ENCODE data around the gene SMARCA2. TPM values are rescaled to one million over a fixed set of nuclear protein-coding genes. Genes with fewer than 3 reads are reported as not detected.

SMARCA2 gene
- total and polyA plus RNA-seq, 3 donors from 2014 or later, result 176 to 251 (median 241) TPM

GRCh38 chr9:2180704-2181103 is 165.6 kb downstream of the SMARCA2 start:
- Histone ChIP-seq H3K9me3 (no peaks in the 10 kb centered on the region), H3K27ac (no peak overlapping the region), H3K27me3 (no peaks in the 10 kb centered on the region), H3K4me1 (no peaks in the 10 kb centered on the region), H3K4me3 (no peak overlapping the region), H3K36me3 (ENCODE audit: low read depth, missing control alignments) (no peaks in the 10 kb centered on the region)
- intact Hi-C loops (cut with DNase I; ENCODE audit: low total_unique reads), result no loop called here
- DNase-seq, result no peak
- WGBS, 2 donors, result 98 to 99% methylated on average over 2 of the region's 2 CpGs
- TF ChIP-seq, protein P1, sequence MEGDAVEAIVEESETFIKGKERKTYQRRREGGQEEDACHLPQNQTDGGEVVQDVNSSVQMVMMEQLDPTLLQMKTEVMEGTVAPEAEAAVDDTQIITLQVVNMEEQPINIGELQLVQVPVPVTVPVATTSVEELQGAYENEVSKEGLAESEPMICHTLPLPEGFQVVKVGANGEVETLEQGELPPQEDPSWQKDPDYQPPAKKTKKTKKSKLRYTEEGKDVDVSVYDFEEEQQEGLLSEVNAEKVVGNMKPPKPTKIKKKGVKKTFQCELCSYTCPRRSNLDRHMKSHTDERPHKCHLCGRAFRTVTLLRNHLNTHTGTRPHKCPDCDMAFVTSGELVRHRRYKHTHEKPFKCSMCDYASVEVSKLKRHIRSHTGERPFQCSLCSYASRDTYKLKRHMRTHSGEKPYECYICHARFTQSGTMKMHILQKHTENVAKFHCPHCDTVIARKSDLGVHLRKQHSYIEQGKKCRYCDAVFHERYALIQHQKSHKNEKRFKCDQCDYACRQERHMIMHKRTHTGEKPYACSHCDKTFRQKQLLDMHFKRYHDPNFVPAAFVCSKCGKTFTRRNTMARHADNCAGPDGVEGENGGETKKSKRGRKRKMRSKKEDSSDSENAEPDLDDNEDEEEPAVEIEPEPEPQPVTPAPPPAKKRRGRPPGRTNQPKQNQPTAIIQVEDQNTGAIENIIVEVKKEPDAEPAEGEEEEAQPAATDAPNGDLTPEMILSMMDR (IDR thresholded peaks at IDR 0.05), result no peak
- no peak for TF ChIP-seq POLR2A (IDR thresholded peaks at IDR 0.05)

DNA sequence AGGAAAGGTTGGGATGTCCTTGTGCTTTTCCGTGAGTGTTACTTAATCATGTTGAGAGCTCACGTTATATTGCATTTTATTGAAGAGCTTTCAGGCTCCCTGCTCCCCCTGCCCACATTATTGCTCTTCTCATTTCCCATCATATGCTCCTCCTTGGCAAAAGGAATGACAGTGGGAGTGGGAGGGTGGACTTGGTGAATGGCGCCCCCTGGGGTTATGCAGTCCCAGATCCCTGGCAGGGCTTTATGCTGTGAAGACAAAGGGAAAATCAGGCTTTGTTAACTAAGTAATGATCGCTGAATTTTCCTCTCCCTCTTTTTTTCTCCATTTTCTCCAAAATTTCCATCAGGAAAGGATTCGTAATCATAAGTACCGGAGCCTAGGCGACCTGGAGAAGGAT is 166.6 kb downstream of the SMARCA2 start:
- Histone ChIP-seq H3K36me3 (ENCODE audit: low read depth, missing control alignments) (no peaks in the 10 kb centered on the region), H3K27ac (no peak overlapping the region), H3K9me3 (no peaks in the 10 kb centered on the region), H3K27me3 (no peaks in the 10 kb centered on the region), H3K4me3 (no peak overlapping the region), H3K4me1 (no peaks in the 10 kb centered on the region)
- DNase-seq, result peak; percentile 21
- 79 to 85% methylated on average over 7 of the region's 7 CpGs for WGBS, 2 donors
- intact Hi-C loops (cut with DNase I; ENCODE audit: low total_unique reads), result no loop called here
- TF ChIP-seq, protein P1 (IDR thresholded peaks at IDR 0.05), result peak; percentile 8 to 32 (median 23)
- TF ChIP-seq POLR2A (IDR thresholded peaks at IDR 0.05), result no peak

DNA sequence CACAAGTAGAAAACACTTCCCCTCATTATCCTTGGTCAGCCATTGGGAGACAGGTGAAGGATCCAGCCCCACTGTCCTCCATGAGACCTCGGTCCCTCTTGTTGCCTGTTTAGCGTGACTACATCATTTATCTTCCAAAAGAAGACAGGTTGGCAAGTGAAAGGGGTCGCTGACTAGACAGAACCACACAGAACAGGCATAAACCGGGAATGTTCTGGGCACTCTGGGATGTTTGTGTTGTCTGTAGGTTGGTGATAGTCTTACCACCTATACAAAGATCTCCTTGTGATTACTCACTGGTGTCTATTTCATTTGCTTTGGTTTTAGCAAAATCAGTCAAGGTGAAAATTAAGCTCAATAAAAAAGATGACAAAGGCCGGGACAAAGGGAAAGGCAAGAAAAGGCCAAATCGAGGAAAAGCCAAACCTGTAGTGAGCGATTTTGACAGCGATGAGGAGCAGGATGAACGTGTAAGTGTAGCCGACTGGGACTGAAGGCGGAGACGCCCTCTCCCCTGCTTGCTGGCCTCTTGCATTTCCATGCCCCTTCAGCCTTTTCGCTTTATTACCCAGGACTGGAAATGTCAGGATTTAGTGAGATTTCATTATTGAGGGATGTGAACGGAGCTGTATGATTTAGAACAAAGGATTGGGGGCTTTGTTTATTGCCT is 175.9 kb downstream of the SMARCA2 start:
- no peaks in the 10 kb centered on the region for H3K4me1 ChIP-seq
- no peak for DNase-seq
- no peaks in the 10 kb centered on the region for H3K27me3 ChIP-seq
- 92 to 95% methylated on average over 14 of the region's 14 CpGs for WGBS, 2 donors
- no peaks in the 10 kb centered on the region for H3K36me3 ChIP-seq (ENCODE audit: low read depth, missing control alignments)
- intact Hi-C loops (cut with DNase I; ENCODE audit: low total_unique reads), result no loop called here
- no peak for TF ChIP-seq POLR2A (IDR thresholded peaks at IDR 0.05)
- TF ChIP-seq, protein P1 (IDR thresholded peaks at IDR 0.05), result no peak
- no peaks in the 10 kb centered on the region for H3K9me3 ChIP-seq
- no peak overlapping the region for H3K27ac ChIP-seq
- no peak overlapping the region for H3K4me3 ChIP-seq

DNA sequence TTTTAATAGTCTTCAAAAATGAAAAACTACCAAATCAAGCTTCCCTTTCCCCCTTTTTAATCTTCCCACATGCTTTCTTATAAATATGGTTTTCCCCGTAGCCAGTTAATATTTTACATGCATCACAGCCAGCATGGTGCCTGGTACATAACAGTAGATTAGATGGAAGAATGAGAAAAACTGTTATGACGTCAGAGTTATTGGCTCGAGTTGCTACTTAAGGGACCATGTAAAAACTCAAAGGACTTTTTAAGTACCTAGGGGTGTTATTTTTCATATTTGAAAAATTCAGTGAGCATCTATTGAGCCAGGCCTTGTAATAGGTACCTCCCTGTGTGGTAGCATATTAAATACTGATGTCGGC is 176.4 kb downstream of the SMARCA2 start:
- intact Hi-C loops (cut with DNase I; ENCODE audit: low total_unique reads), result no loop called here
- Histone ChIP-seq H3K27ac (no peak overlapping the region), H3K27me3 (no peaks in the 10 kb centered on the region), H3K36me3 (ENCODE audit: low read depth, missing control alignments) (no peaks in the 10 kb centered on the region), H3K4me3 (no peak overlapping the region), H3K9me3 (no peaks in the 10 kb centered on the region), H3K4me1 (no peaks in the 10 kb centered on the region)
- DNase-seq, result no peak
- TF ChIP-seq, protein P1 (IDR thresholded peaks at IDR 0.05), result no peak
- TF ChIP-seq POLR2A (IDR thresholded peaks at IDR 0.05), result no peak
- WGBS, 2 donors, result 82% methylated on average over 4 of the region's 4 CpGs

DNA sequence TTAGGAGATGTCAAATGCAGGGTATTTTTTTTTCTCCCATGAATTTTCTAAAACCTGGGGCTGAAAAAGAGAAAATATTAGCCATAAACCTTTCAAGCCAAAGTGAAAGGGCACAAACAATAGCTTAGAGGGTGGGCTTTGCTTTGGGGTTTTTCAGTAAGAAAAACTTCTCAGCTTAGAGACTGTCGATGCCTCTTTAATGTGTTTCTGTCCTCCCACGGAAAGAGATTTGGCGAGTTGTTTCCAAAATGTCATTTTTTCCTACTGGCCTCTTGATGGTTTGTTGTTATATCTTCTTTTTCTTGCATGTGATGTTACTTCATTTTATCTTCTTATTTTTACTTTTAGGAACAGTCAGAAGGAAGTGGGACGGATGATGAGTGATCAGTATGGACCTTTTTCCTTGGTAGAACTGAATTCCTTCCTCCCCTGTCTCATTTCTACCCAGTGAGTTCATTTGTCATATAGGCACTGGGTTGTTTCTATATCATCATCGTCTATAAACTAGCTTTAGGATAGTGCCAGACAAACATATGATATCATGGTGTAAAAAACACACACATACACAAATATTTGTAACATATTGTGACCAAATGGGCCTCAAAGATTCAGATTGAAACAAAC is 177.3 kb downstream of the SMARCA2 start:
- 56 to 63% methylated on average over 5 of the region's 5 CpGs for WGBS, 2 donors
- Histone ChIP-seq H3K36me3 (ENCODE audit: low read depth, missing control alignments) (no peaks in the 10 kb centered on the region), H3K27me3 (no peaks in the 10 kb centered on the region), H3K4me3 (no peak overlapping the region), H3K4me1 (no peaks in the 10 kb centered on the region), H3K27ac (no peak overlapping the region), H3K9me3 (no peaks in the 10 kb centered on the region)
- TF ChIP-seq, protein P1 (IDR thresholded peaks at IDR 0.05), result no peak
- TF ChIP-seq POLR2A (IDR thresholded peaks at IDR 0.05), result no peak
- intact Hi-C loops (cut with DNase I; ENCODE audit: low total_unique reads), result no loop called here
- no peak for DNase-seq

All from testis (tissue), 3 donors.